Tracheal epithelial cell (primary cell): ENCODE data around the gene ZNF155. TPM values are rescaled to one million over a fixed set of nuclear protein-coding genes. Genes with fewer than 3 reads are reported as not detected.

Experiments
- total RNA-seq: library from RNA; depleted of rRNA; stranded (reverse); fragments of >200 nt; gene quantifications from 2 replicates; pipeline ENCODE4 v1.2.1, GENCODE V29; 2014

The ZNF155 gene
- total RNA-seq, result 4.0 and 4.6 TPM in 2 replicates

DNA sequence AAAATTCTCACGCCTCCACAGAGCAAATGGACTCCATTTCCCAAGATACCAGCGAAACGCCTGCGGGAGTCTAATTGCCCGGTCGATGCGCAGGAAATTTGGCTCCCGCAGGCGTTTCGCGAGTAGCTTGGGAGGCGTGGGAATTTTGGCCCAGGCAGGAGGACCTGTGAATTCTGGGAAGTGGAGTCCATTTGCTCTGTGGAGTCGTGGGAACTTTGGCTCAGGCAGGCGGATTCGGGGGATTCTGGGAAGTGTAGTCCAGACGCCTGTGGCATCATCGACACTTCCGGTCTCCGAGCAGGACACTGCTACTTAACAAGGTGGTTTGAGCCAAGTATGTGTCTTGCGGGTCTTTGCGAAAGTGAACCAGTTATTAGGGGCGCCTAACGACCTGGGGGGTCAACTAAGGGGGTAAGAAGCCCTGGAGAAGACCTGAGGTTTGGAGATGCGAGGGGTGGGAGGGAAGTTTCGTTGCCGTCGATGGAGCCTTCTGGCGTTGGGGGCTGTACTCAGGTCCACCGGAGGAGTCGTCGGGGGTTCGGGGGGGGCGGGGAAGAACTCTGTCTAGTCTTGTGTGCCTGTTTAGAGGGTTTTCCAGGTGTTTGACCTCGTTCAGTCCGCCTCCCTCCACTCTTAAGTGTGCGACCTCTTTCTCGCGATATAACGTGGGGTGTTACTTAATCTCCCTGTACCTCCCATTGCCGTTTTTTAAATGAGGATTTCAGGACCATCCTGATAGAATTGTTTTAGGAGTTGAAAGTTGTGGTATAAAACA lies at the start of gene ZNF155:
ZNF155 (plus strand) TSS at position 277 of the 775 bp plus-strand sequence. CDS start 4,356 bp downstream, outside the sequence.

DNA sequence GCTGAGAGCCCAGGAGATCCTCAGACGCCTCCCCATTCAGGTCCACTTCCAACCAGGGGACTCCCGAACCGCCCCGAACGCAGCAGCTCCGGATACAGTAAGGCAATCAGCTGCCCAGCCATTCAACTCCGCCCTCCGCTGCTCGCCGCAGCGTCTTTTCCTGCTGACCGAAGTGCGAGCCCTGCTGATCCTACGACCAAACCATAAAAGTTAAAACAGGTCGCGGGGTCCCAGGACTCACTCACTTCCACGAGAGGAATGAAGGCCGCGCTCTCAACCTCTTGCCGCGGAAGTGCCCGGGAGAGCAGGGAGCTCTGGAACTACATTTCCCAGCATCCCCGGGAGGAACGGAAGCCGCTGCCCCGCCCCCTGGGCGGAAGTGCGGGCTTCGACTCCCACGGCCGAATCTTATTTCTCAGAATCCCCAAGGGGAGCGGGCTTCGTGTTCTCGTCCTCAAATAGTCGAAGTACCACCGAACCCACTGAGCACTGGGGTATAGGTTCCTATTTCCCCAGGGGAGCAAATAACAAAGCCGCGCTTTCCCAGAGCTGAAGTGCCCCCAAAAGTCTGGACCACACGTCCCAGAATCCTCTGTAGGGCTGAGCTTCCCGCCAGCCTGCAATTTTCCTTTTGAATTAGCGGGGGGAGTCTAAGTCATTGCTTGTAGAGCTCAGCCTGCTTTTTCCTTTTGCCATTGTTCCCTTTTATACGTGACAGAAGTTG lies 48.8 kb upstream of the ZNF155 start, which contains the start of gene ZNF45:
ZNF45 (minus strand) TSS at position 298 of the 724 bp plus-strand sequence. CDS start 13,097 bp downstream, outside the sequence.

GRCh38 chr19:43950834-43951645 lies 32.9 kb upstream of the ZNF155 start, which contains the start of gene ZNF221:
TSS of gene ZNF221 (plus strand) at chr19:43951228. CDS start at chr19:43962727, 11,499 bp downstream.

DNA sequence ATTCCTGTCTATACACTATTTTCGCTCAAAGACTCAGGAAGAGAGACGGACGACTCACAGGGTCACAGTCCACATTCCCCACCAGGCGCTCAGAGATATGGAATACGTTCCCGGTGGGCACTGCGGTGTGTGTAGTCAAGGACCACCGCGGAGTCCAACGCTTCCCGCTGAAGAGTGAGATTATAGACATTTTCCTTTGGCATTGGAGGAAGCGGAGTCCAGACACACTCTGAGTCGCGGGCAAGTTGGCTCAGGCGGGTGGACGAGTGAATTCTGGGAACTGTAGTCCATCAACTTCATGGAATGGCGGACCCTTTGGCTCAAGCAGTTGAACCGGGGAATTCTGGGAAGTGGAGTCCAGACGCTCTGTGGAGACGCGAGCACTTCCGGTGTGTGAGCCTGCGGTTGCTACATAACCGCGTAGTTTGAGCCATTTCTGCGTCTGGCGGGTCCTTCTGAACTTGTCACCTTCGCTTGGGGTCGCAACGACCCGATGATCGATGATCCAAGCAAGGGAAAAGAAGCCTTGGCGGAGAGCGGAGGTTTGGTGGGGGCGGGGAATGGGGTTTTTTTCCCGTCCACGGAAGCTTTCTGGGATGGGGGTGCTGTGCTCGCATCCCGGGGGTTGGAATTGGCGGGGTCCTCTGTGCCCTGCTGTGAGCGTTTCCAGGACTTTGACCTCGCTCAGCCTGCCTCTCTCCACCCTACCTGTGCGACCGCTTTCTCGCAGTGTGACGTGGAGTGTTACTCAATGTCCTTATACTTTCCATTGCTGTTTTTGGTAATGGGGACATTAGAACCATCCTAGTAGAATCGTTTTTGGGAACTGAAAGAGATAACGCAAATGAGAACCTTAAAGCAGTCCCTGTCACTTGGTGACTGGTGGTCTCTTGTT lies 18.8 kb downstream of the ZNF155 start, which contains the start of gene ZNF230:
ZNF230 (plus strand) TSS at position 392 of the 895 bp plus-strand sequence. CDS start 4,122 bp downstream, outside the sequence.

GRCh38 chr19:44025217-44025936 lies 41.4 kb downstream of the ZNF155 start, which contains the start of gene ZNF222:
TSS of gene ZNF222 (plus strand) at chr19:44025379. CDS start at chr19:44025437, 58 bp downstream.

Other genes starting within 250 kb of the ZNF155 start
- gene SMG9, start 229.2 kb upstream of the ZNF155 start, total RNA-seq, result 3.9 and 7.5 TPM in 2 replicates
- gene KCNN4, start 203.2 kb upstream of the ZNF155 start, total RNA-seq, result 22.8 and 24.8 TPM in 2 replicates
- 1.5 and 2.7 TPM in 2 replicates for gene LYPD5, start 181.7 kb upstream of the ZNF155 start, total RNA-seq
- gene ZNF283, start 156.9 kb upstream of the ZNF155 start, total RNA-seq, result 5.1 and 11.7 TPM in 2 replicates
- 0.96 and 1.3 TPM in 2 replicates for gene ZNF404, start 100.2 kb upstream of the ZNF155 start, total RNA-seq
- gene ZNF45, start 48.9 kb upstream of the ZNF155 start, total RNA-seq, result 8.4 and 10.7 TPM in 2 replicates
- 1.7 and 2.6 TPM in 2 replicates for gene ZNF221, start 33.0 kb upstream of the ZNF155 start, total RNA-seq
- gene ZNF230, start 18.8 kb downstream of the ZNF155 start, total RNA-seq, result 1.9 and 2.2 TPM in 2 replicates
- 3.4 TPM in 2 replicates for gene ZNF222, start 41.2 kb downstream of the ZNF155 start, total RNA-seq
- gene ZNF223, start 67.8 kb downstream of the ZNF155 start, total RNA-seq, result 2.9 and 7.9 TPM in 2 replicates
- gene ZNF284, start 88.0 kb downstream of the ZNF155 start, total RNA-seq, result 2.2 and 2.3 TPM in 2 replicates
- gene ZNF224, start 110.2 kb downstream of the ZNF155 start, total RNA-seq, result 11.8 and 16.4 TPM in 2 replicates
- 1.9 and 4.0 TPM in 2 replicates for gene ZNF225, start 129.2 kb downstream of the ZNF155 start, total RNA-seq
- 5.8 and 6.0 TPM in 2 replicates for gene ZNF234, start 157.4 kb downstream of the ZNF155 start, total RNA-seq
- 7.2 and 9.0 TPM in 2 replicates for gene ZNF226, start 180.9 kb downstream of the ZNF155 start, total RNA-seq
- gene ZNF227, start 228.3 kb downstream of the ZNF155 start, total RNA-seq, result 10.0 and 10.4 TPM in 2 replicates